Neural progenitor cell (in vitro differentiated cells): ENCODE measurements around the gene IL21R.

ENCODE experiments used
- CTCF ChIP-seq: fragments of 200-600 bp; sonication (generic); IDR thresholded peaks from 2 replicates; pipeline ENCODE4 v1.5.1; 2017; ENCODE audit warnings: antibody characterized with exemption, mild to moderate bottlenecking
- EZH2 ChIP-seq: fragments of 200-600 bp; sonication (generic); IDR thresholded peaks from 2 replicates; pipeline ENCODE4 v1.6.1; 2017; ENCODE audit warnings: antibody characterized with exemption, mild to moderate bottlenecking, moderate library complexity
- EZH2phosphoT487 ChIP-seq: fragments of 200-600 bp; sonication (generic); IDR thresholded peaks from 2 replicates; pipeline ENCODE4 v1.6.1; 2017; ENCODE audit warnings: antibody characterized with exemption

- TF ChIP-seq EZH2phosphoT487 (no peak), CTCF (no peak), EZH2 (no peak)
Measured at GRCh38 chr16:27453494-27453825, 51.5 kb downstream of the IL21R start.
